ENCODE data around the gene R3HCC1L.

DNA sequence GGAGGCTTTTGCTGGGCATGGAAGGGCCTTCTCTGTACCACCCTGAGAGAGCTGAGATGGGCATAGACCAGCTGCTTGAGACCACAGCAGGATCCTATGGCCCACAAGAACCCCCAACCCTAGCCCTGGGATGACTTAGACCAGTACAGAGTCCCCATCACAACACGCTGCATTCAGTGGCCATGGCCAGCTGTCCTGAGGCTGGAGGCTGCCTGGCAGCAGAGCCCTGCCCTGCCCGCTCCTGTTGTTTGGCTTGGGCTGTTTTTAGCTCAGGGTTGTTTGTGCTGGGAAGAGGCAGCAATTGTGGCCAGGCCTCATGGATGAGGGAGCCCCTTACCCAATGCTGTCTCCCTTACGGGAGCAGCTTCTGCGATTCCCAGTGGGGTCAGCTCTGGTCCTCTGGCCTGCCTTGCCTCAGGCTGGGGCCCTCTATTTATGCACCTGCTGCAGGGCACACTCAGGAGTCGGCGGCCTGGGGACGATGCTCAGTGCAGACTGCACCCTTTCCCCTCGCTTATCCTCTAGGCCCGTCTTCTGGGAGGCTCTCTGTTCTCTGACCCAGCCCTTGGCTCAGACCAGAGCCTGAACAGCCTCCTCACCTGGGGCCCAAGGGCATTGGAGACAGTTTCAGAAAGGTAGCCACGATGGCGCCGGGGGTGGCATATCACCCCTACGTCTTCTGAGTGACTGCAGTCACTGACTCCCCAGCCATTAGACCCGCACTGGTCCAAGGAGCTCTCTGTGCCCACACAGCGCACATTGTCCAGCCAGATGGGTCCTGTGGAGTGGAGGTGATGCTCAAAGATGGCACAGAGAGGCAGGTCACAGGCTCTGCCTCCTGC lies 127.2 kb downstream of the R3HCC1L start:
- TF ChIP-seq, protein P1, sequence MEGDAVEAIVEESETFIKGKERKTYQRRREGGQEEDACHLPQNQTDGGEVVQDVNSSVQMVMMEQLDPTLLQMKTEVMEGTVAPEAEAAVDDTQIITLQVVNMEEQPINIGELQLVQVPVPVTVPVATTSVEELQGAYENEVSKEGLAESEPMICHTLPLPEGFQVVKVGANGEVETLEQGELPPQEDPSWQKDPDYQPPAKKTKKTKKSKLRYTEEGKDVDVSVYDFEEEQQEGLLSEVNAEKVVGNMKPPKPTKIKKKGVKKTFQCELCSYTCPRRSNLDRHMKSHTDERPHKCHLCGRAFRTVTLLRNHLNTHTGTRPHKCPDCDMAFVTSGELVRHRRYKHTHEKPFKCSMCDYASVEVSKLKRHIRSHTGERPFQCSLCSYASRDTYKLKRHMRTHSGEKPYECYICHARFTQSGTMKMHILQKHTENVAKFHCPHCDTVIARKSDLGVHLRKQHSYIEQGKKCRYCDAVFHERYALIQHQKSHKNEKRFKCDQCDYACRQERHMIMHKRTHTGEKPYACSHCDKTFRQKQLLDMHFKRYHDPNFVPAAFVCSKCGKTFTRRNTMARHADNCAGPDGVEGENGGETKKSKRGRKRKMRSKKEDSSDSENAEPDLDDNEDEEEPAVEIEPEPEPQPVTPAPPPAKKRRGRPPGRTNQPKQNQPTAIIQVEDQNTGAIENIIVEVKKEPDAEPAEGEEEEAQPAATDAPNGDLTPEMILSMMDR (IDR thresholded peaks at IDR 0.05), result no peak
- TF ChIP-seq POLR2A (IDR thresholded peaks at IDR 0.05), result no peak
